ENCODE results near the gene SDK1. TPM values are rescaled to one million over a fixed set of nuclear protein-coding genes. Genes with fewer than 3 reads are reported as not detected.

SDK1 gene
- total and polyA plus RNA-seq, 2 donors (not counting 3 experiments of a cell fraction or from before 2014, with no cell fraction given), result 1.6 to 3.9 TPM

DNA sequence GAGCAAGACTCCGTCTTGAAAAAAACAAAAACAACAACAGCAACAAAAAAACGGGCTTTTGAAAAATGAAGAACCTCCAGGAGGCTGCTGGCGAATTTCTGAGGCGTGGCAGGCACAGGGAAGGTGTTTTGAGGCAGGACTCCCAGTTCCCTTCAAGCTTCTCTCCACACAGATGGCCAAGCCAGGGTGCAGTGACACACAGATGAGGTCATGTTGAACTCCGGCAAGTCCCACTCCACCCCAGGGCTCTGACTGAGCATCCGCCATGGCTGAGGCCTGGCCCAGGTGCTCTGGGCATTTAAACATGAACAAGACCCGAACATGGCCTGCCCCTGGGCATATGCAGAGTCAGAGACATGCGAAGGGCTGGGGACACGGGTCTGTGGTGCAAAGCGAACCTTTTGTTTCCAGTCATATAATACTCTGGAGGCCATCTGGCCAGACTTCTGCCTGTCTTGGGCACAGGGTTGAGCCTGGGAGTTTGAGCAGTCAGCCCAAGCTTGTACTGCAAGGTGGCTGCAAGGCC lies 866.4 kb downstream of the SDK1 start:
- no peaks in the 10 kb centered on the region for H3K9me1 ChIP-seq (replicated peaks; ENCODE audit: control insufficient read depth, extremely low read depth, insufficient read depth, low read length)
- H3K9ac ChIP-seq (replicated peaks; ENCODE audit: extremely low read depth, insufficient read depth, low read length), result no peak overlapping the region
- H3K79me2 ChIP-seq (ENCODE audit: control insufficient read depth, insufficient read depth, low read length), result no peaks in the 10 kb centered on the region
- no peak overlapping the region for H3K27ac ChIP-seq (ENCODE audit: insufficient read depth, low read depth, low read length)
- TF ChIP-seq GATA2 (IDR thresholded peaks at IDR 0.05; ENCODE audit: insufficient read depth, insufficient read length, low read depth, low read length) (no peak), JUN (IDR thresholded peaks at IDR 0.05; ENCODE audit: borderline replicate concordance, insufficient read depth, insufficient read length, low read depth) (no peak), EZH2 (IDR thresholded peaks at IDR 0.05; ENCODE audit: borderline replicate concordance, low read depth, low read length, severe bottlenecking) (no peak), MYC (IDR thresholded peaks at IDR 0.05; ENCODE audit: low read depth, low read length) (no peak), POLR2AphosphoS5 (IDR thresholded peaks at IDR 0.05; ENCODE audit: insufficient read depth, low read depth, low read length) (no peak), POLR2A (IDR thresholded peaks at IDR 0.05; ENCODE audit: low read depth, low read length) (no peak), FOS (IDR thresholded peaks at IDR 0.05; ENCODE audit: borderline replicate concordance, insufficient read depth, low read length) (no peak)
- TF ChIP-seq, protein P1, sequence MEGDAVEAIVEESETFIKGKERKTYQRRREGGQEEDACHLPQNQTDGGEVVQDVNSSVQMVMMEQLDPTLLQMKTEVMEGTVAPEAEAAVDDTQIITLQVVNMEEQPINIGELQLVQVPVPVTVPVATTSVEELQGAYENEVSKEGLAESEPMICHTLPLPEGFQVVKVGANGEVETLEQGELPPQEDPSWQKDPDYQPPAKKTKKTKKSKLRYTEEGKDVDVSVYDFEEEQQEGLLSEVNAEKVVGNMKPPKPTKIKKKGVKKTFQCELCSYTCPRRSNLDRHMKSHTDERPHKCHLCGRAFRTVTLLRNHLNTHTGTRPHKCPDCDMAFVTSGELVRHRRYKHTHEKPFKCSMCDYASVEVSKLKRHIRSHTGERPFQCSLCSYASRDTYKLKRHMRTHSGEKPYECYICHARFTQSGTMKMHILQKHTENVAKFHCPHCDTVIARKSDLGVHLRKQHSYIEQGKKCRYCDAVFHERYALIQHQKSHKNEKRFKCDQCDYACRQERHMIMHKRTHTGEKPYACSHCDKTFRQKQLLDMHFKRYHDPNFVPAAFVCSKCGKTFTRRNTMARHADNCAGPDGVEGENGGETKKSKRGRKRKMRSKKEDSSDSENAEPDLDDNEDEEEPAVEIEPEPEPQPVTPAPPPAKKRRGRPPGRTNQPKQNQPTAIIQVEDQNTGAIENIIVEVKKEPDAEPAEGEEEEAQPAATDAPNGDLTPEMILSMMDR (IDR thresholded peaks at IDR 0.05; ENCODE audit: extremely low read depth in 1 of 2, insufficient read depth in 1 of 2, low read depth in 1 of 2, low read length in 2 of 2), result no peak
- TF ChIP-seq, protein P2, sequence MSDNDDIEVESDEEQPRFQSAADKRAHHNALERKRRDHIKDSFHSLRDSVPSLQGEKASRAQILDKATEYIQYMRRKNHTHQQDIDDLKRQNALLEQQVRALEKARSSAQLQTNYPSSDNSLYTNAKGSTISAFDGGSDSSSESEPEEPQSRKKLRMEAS (IDR thresholded peaks at IDR 0.05; ENCODE audit: insufficient read depth, insufficient read length), result no peak
- no peaks in the 10 kb centered on the region for H4K20me1 ChIP-seq (replicated peaks; ENCODE audit: control insufficient read depth, extremely low read depth, insufficient read depth, low read length)
- H3K4me2 ChIP-seq (ENCODE audit: insufficient read depth, low read length), result no peak overlapping the region
- FAIRE-seq, result no peak
- ChIA-PET POLR2A (no interaction called here), CTCF (no interaction called here)
- no TSS peak for BruUV-seq (replicated peaks)
- H3K27me3 ChIP-seq (ENCODE audit: control insufficient read depth in 2 of 2, insufficient read depth in 2 of 2, low read length in 2 of 2), result no peaks in the 10 kb centered on the region
- no peaks in the 10 kb centered on the region for H3K4me1 ChIP-seq (ENCODE audit: control insufficient read depth, extremely low read depth, insufficient read depth, low read length)
- intact Hi-C loops (cut with micrococcal nuclease) (no loop called here), dilution Hi-C loops (cut with MboI; ENCODE audit: extremely low pct_ligation_motif_present, low sequenced_read_pairs) (no loop called here)
- H3K9me3 ChIP-seq (replicated peaks; ENCODE audit: control insufficient read depth, insufficient read depth, low read length), result no peaks in the 10 kb centered on the region
- no peak overlapping the region for H3K4me3 ChIP-seq (replicated peaks in 1 of 3; ENCODE audit: insufficient read depth in 1 of 3, low read depth in 1 of 3, low read length in 3 of 3)
- no peak overlapping the region for H2AFZ ChIP-seq (ENCODE audit: low read depth, low read length)
- DNase-seq (ENCODE audit: low read depth, low spot score), result no peak
- no peaks in the 10 kb centered on the region for H3K36me3 ChIP-seq (ENCODE audit: control insufficient read depth in 2 of 2, extremely low read depth in 1 of 2, insufficient read depth in 2 of 2, low read length in 2 of 2)

Data from endothelial cell of umbilical vein (primary cell).